ENCODE data around the gene SELENOW.
A peak's percentile ranks its signal among the peaks of the same experiment; 100 is the strongest.
"Not testable (repeated sequence)": the region's sequence is repeated elsewhere in the genome, so short reads cannot be mapped to it uniquely, and the experiment has no call there.

SELENOW gene

GRCh38 chr19:47778049-47778953, at the start of gene SELENOW:
SELENOW (plus strand) TSS chr19:47778703; CDS start chr19:47778786, 83 bp downstream.
- peak; percentile 84 for DNase-seq

GRCh38 chr19:47729468-47729798, 49.1 kb upstream of the SELENOW start:
- no peak for DNase-seq

- DNase-seq = peak; percentile 24
These were observed 48.5 kb upstream of the SELENOW start for GRCh38 chr19:47729799-47730520.

- no peak for DNase-seq
These were observed 48.0 kb upstream of the SELENOW start for GRCh38 chr19:47730521-47730889.

- no peak for DNase-seq
These were observed 47.6 kb upstream of the SELENOW start for GRCh38 chr19:47730910-47731309.

GRCh38 chr19:47735131-47735530, 43.4 kb upstream of the SELENOW start:
- no peak for DNase-seq

- no peak for DNase-seq
These were observed 37.5 kb upstream of the SELENOW start for GRCh38 chr19:47740866-47741519.

- no peak for DNase-seq
These were observed 36.9 kb upstream of the SELENOW start for GRCh38 chr19:47741544-47742140.

GRCh38 chr19:47742634-47743033, 35.9 kb upstream of the SELENOW start:
- DNase-seq = no peak

- DNase-seq = peak; percentile 98
These were observed 33.2 kb upstream of the SELENOW start, which contains the start of gene NOP53 for GRCh38 chr19:47745010-47745901. NOP53 (plus strand) TSS chr19:47745546; CDS start chr19:47745560, 14 bp downstream.

GRCh38 chr19:47746129-47746528, 32.4 kb upstream of the SELENOW start:
- DNase-seq = not testable (repeated sequence)

- DNase-seq = no peak
These were observed 29.2 kb upstream of the SELENOW start for GRCh38 chr19:47749326-47749725.

GRCh38 chr19:47750752-47751151, 27.8 kb upstream of the SELENOW start:
- no peak for DNase-seq

GRCh38 chr19:47752440-47753211, 25.9 kb upstream of the SELENOW start:
- no peak for DNase-seq

- no peak for DNase-seq
These were observed 24.1 kb upstream of the SELENOW start for GRCh38 chr19:47754206-47755064.

GRCh38 chr19:47755065-47755761, 23.3 kb upstream of the SELENOW start:
- DNase-seq = no peak

GRCh38 chr19:47755762-47756626, 22.5 kb upstream of the SELENOW start:
- DNase-seq = no peak

GRCh38 chr19:47756627-47756929, 21.9 kb upstream of the SELENOW start:
- no peak for DNase-seq

Measured in CD4-positive, alpha-beta T cell treated with Interleukin-12 subunit alpha and Interleukin-12 subunit beta, for 1 hour (primary cell).